Mononuclear cell (primary cell): Measurements from ENCODE around the gene CDH23. TPM values are rescaled to one million over a fixed set of nuclear protein-coding genes. Genes with fewer than 3 reads are reported as not detected.
"Not testable (repeated sequence)": the region's sequence is repeated elsewhere in the genome, so short reads cannot be mapped to it uniquely, and the experiment has no call there.

ENCODE experiments used
- H3K27me3 ChIP-seq: 2 replicates; pipeline ENCODE4 v1.6.0; 2011; ENCODE audit warnings: low read length, control low read depth; ENCODE audit not compliant: insufficient read depth
- H3K4me1 ChIP-seq: 2 replicates; pipeline ENCODE4 v1.5.1; 2011; ENCODE audit warnings: mild to moderate bottlenecking, low read length, control low read depth; ENCODE audit not compliant: insufficient read depth
- H3K4me3 ChIP-seq: 2 replicates; pipeline ENCODE4 v1.5.1; 2011; ENCODE audit warnings: mild to moderate bottlenecking, low read length, moderate library complexity
- H3K9me3 ChIP-seq: 2 replicates; pipeline ENCODE4 v1.5.1; 2011; ENCODE audit warnings: low read depth, mild to moderate bottlenecking, control low read depth, low read length
- total RNA-seq: library from RNA; depleted of rRNA; stranded (reverse); fragments of >200 nt; gene quantifications from one replicate; pipeline ENCODE4 v1.2.3, GENCODE V29; 2012

CDH23 gene
- total RNA-seq, 1 donor: 5.0 TPM

GRCh38 chr10:71845410-71846405, 449.0 kb downstream of the CDH23 start:
- Histone ChIP-seq H3K4me1 (peaks cover 95% of the 10 kb centered on the region), H3K9me3 (no peaks in the 10 kb centered on the region), H3K4me3 (no peak overlapping the region), H3K27me3 (no peaks in the 10 kb centered on the region)

- peaks cover 89% of the 10 kb centered on the region for H3K4me1 ChIP-seq
- no peaks in the 10 kb centered on the region for H3K9me3 ChIP-seq
- no peaks in the 10 kb centered on the region for H3K27me3 ChIP-seq
- no peak overlapping the region for H3K4me3 ChIP-seq
Measured at GRCh38 chr10:71846816-71847215, 450.1 kb downstream of the CDH23 start.

DNA sequence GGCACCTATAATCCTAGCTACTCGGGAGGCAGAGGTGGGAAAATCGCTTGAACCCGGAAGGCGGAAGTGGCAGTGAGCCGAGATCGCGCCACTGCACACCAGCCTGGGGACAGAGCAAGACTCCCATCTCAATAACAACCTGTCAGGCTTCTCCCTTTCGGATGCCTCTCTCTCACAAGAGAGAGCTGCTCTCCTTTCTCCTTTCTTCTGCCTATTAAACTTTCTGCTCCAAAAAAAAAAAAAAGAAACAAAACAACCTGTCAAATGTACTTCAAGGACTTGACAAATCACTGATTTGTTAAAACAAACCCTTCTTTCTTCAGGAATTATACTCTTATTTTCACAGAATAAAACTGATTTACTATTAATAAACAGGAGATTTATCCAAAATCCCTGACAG, 450.7 kb downstream of the CDH23 start:
- H3K4me1 ChIP-seq: peaks cover 89% of the 10 kb centered on the region
- peak overlapping the region; percentile 98 for H3K4me3 ChIP-seq
- H3K27me3 ChIP-seq: no peaks in the 10 kb centered on the region
- no peaks in the 10 kb centered on the region for H3K9me3 ChIP-seq

DNA sequence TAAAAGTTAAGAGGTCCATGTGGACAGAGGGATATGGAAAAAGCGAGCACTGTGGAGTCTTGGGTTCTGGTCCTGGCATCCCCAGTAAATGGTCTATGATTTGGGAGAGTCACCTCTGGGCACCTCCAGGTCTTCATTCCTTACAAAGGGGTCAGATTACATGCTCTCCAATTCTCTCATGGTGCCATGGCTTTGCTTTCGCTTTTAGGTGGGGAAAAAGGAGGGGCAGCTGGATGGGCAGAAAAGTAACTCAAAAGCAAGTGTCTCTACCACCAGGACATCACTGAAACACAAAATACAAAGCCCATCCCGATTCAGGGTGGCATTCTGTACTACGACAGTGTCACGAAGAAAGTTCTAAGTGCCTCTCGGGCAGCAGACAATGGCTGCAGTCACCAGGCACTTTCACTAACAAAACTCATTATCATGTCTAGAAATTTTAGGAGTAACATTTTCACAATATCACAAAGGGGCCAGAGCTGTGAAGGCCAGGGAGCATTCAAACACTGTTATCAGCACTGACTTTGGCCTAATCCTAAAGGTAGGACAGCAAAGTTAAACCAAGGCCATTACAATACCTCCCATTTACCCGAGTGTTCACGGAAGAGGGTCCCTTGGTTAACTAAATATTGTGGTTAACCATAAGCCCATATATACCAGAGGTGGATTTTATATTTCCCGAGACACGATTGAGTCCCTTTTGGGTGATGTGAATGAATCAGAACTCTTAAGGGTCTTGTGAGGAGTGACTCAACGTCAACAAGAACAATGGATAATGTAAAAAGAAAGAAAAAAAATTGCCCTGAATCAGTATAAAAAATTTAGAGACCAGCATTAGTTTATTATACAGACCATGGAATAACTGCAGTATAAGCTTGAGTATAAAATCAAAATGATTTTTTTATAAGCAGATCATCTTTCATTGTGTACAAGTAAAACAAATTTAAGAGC, 451.9 kb downstream of the CDH23 start:
- Histone ChIP-seq H3K4me1 (peaks cover 82% of the 10 kb centered on the region), H3K9me3 (no peaks in the 10 kb centered on the region), H3K4me3 (peak overlapping the region; percentile 98), H3K27me3 (no peaks in the 10 kb centered on the region)

GRCh38 chr10:71849461-71849908, 452.8 kb downstream of the CDH23 start:
- H3K9me3 ChIP-seq: no peaks in the 10 kb centered on the region
- no peaks in the 10 kb centered on the region for H3K27me3 ChIP-seq
- H3K4me1 ChIP-seq: peaks cover 75% of the 10 kb centered on the region
- peak overlapping the region; percentile 98 for H3K4me3 ChIP-seq

GRCh38 chr10:71850021-71850742, 453.5 kb downstream of the CDH23 start:
- peak overlapping the region; percentile 98 for H3K4me3 ChIP-seq
- no peaks in the 10 kb centered on the region for H3K9me3 ChIP-seq
- peaks cover 68% of the 10 kb centered on the region for H3K4me1 ChIP-seq
- H3K27me3 ChIP-seq: no peaks in the 10 kb centered on the region

DNA sequence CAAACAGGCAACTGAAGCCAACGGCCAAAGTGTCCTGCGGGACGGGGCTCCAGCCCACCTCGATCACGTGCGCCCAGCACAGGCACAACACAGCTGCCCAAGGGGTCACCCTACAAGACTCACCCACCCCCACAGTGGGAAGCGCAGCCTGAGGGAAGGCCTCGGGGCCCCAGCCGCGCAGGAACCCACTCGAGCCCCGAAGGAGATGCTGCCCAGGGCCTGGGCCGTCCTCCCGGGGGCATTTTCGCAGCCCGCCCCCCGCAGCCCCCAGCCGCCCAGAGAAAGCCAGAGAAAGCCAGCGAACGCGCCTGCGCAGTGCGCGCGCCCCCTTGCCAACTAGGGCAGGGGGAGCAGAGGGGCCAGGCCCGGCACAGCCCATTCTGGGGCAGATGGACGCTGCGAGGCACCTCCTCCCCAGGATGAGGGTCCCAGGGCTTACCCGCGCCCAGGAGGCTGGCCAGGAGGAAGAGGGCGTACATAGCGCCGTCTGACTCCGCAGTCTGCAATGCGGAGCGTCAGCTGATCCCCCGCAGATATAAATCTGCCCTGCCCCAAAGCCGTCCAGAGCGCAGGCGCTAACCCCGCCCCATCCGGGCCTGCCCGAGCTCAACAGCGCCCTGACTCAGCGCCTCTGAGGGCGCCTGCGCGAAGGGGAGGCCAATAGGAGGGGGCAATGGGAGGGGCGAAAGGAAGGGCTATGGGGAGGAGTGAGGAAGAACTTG, 454.2 kb downstream of the CDH23 start, which contains the start of gene PSAP:
PSAP (minus strand) TSS at position 509 of the 722 bp plus-strand sequence; CDS start at position 479, 30 bp downstream.
- Histone ChIP-seq H3K27me3 (no peaks in the 10 kb centered on the region), H3K9me3 (no peaks in the 10 kb centered on the region), H3K4me3 (peak within 1 kb of the TSS; percentile 98), H3K4me1 (peaks cover 61% of the 10 kb centered on the region)

DNA sequence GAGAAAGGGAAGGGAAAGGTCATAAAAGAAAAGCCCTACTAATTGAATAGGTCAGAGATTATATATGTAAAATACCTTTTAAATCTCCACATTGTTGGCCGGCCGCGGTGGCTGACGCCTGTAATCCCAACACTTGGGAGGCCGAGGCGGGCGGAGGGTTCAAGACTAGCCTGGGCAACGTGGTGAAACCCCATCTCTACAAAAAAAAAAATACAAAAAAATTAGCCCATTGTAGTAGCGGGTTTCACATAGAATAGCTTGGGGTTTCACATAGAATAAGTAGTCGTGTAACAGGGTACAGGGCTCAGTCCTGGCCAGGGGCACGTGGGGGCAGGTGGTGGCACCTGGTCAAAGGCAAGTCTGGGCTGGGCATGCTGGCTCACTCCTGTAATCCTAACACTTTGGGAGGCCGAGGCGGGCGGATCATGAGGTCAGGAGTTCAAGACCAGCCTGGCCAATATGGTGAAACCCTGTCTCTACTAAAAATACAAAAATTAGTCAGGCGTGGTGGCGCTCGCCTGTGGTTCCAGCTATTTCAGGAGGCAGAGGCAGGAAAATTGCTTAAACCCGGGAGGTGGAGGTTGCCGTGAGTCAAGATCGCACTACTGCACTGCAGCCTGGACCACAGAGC, 454.9 kb downstream of the CDH23 start:
- not testable (repeated sequence) for H3K27me3 ChIP-seq, H3K9me3 ChIP-seq
- peaks cover 54% of the 10 kb centered on the region for H3K4me1 ChIP-seq
- H3K4me3 ChIP-seq: peak overlapping the region; percentile 98

GRCh38 chr10:71852355-71852937, 455.7 kb downstream of the CDH23 start:
- Histone ChIP-seq H3K27me3 (no peaks in the 10 kb centered on the region), H3K4me3 (no peak overlapping the region), H3K4me1 (peaks cover 50% of the 10 kb centered on the region), H3K9me3 (no peaks in the 10 kb centered on the region)

DNA sequence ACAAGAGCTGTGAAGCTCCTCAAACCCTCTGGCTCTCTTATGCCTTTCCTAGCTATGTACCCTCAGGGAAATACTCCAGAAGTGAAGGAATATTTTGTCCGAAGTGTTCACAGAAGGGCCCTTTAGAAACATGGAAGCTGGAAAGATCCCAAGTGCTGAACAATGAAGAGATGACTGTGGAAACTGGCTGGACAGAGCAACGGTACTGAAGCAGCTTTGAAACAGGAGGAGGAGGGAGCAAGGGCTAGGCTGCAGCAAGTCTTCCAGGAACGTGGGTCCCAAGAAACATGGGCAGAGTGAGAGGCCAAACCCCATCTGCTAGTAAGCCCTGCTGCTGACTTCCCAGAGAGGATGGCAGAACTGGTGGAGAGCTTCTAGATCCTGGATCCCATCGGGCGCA, 457.3 kb downstream of the CDH23 start:
- Histone ChIP-seq H3K27me3 (no peaks in the 10 kb centered on the region), H3K4me1 (peaks cover 43% of the 10 kb centered on the region)

GRCh38 chr10:71856619-71857018, 459.9 kb downstream of the CDH23 start:
- Histone ChIP-seq H3K4me3 (no peak overlapping the region), H3K4me1 (peaks cover 49% of the 10 kb centered on the region), H3K27me3 (no peaks in the 10 kb centered on the region), H3K9me3 (no peaks in the 10 kb centered on the region)

More for the DNA sequence above, 457.3 kb downstream of the CDH23 start:
- H3K9me3 ChIP-seq: no peaks in the 10 kb centered on the region
- H3K4me3 ChIP-seq: no peak overlapping the region

GRCh38 chr10:71857934-71858890, 461.5 kb downstream of the CDH23 start:
- H3K27me3 ChIP-seq: no peaks in the 10 kb centered on the region
- H3K4me3 ChIP-seq: no peak overlapping the region
- H3K9me3 ChIP-seq: no peaks in the 10 kb centered on the region
- peaks cover 45% of the 10 kb centered on the region for H3K4me1 ChIP-seq
